K562 (cell line): ENCODE results near the gene CTSO. TPM values are rescaled to one million over a fixed set of nuclear protein-coding genes. Genes with fewer than 3 reads are reported as not detected.

Experiments
- ATAC-seq: fragments of 200-7000 bp; cut with Tn5 transposase; 3 replicates; pipeline ENCODE4 v1.9.1; 2020; ENCODE audit warnings: moderate library complexity
- BruUV-seq: library from RNA; stranded (reverse); fragments of 400-500 nt; replicated peaks from 2 replicates; lab custom pipeline; 2021; lab: Mats Ljungman, UMichigan
- CTCF ChIA-PET: fragments of 300-600 bp; formaldehyde crosslinking; extraction: SDS; loops from one replicate; lab custom pipeline; 2021; ENCODE audit warnings: low intra/inter-chr PET ratio; lab: Yijun Ruan, JAX
- POLR2A ChIA-PET: fragments of 300-600, 350-650 bp; sonication (Branson Sonifier 250); formaldehyde crosslinking; extraction: SDS; loops from one replicate; lab custom pipeline; 2021; ENCODE audit warnings: antibody characterized with exemption, inconsistent platforms; lab: Yijun Ruan, JAX
- DNase-seq, 4 experiments: peaks; one replicate each; pipeline versions ENCODE4 v3.0.0 to v3.0.0-alpha.2; 2011 to 2018; ENCODE audit warnings: low spot score in 3 of 4, mixed read lengths in 3 of 4; ENCODE audit errors: extremely low read depth in 1 of 4
- FAIRE-seq: peaks from 2 replicates; lab custom pipeline; 2011; peaks lifted over from hg19 to GRCh38; lab: Jason Lieb, UNC
- H2AFZ ChIP-seq: 2 replicates; pipeline ENCODE4 v1.6.0; 2011; ENCODE audit warnings: low read depth, low read length, control low read depth, inconsistent platforms
- H3K27ac ChIP-seq: fragments of 200-600 bp; 3 replicates; pipeline ENCODE4 v1.8.0; 2011; ENCODE audit warnings: low read depth, mild to moderate bottlenecking, control low read depth, inconsistent platforms, low read length, moderate library complexity, mixed read lengths; ENCODE audit errors: extremely low read depth
- H3K27me3 ChIP-seq, 2 experiments: fragments of 300-600 bp in 1 of 2; 2 replicates in 1 of 2; 3 replicates in 1 of 2; pipeline versions ENCODE4 v1.6.0 to v1.8.0; 2011; ENCODE audit warnings: inconsistent platforms in 2 of 2, low read length in 2 of 2, mild to moderate bottlenecking in 1 of 2, mixed read lengths in 1 of 2, moderate library complexity in 1 of 2; ENCODE audit not compliant: control insufficient read depth in 2 of 2, insufficient read depth in 2 of 2
- H3K36me3 ChIP-seq: fragments of 300-600 bp; 3 replicates; pipeline ENCODE4 v1.8.0; 2011; ENCODE audit warnings: mild to moderate bottlenecking, low read length, inconsistent platforms; ENCODE audit not compliant: control insufficient read depth, insufficient read depth
- H3K4me1 ChIP-seq, 2 experiments: fragments of 200-600 bp in 1 of 2; replicated peaks in 1 of 2; 2 replicates in 1 of 2; 3 replicates in 1 of 2; pipeline versions ENCODE4 v1.5.1 to v1.8.0; 2011; ENCODE audit warnings: inconsistent platforms in 2 of 2, low read length in 2 of 2, mild to moderate bottlenecking in 1 of 2, mixed read lengths in 1 of 2, moderate library complexity in 1 of 2; ENCODE audit not compliant: control insufficient read depth in 2 of 2, insufficient read depth in 2 of 2
- H3K4me2 ChIP-seq: 2 replicates; pipeline ENCODE4 v1.6.1; 2011; ENCODE audit warnings: low read length, control low read depth, inconsistent platforms, mixed read lengths; ENCODE audit not compliant: insufficient read depth
- H3K4me3 ChIP-seq: fragments of 200-600 bp; sonication (generic), shearing (Covaris generic); 2 replicates; pipeline ENCODE4 v1.5.1; 2016; ENCODE audit warnings: control low read depth, inconsistent platforms
- H3K79me2 ChIP-seq: fragments of 200-600 bp; 3 replicates; pipeline ENCODE4 v1.8.0; 2011; ENCODE audit warnings: low read length, inconsistent platforms; ENCODE audit not compliant: control insufficient read depth, insufficient read depth
- H3K9ac ChIP-seq, 2 experiments: 2 replicates each; pipeline versions ENCODE4 v1.6.0 to v1.6.1; 2011; ENCODE audit warnings: low read depth in 2 of 2, low read length in 2 of 2, control low read depth in 1 of 2, inconsistent platforms in 1 of 2, mild to moderate bottlenecking in 1 of 2, mixed read lengths in 1 of 2; ENCODE audit not compliant: insufficient read depth in 1 of 2
- H3K9me1 ChIP-seq: one replicate; pipeline ENCODE4 v1.6.0; 2011; ENCODE audit warnings: inconsistent platforms, mild to moderate bottlenecking, low read length, moderate library complexity; ENCODE audit not compliant: control insufficient read depth, insufficient read depth
- H3K9me3 ChIP-seq: replicated peaks from 2 replicates; pipeline ENCODE4 v1.5.1; 2011; ENCODE audit warnings: low read depth, low read length, inconsistent platforms; ENCODE audit not compliant: control insufficient read depth, insufficient read depth
- H4K20me1 ChIP-seq: replicated peaks from 2 replicates; pipeline ENCODE4 v1.6.1; 2011; ENCODE audit warnings: low read length, inconsistent platforms, mixed read lengths; ENCODE audit not compliant: control insufficient read depth, insufficient read depth
- ATF4 ChIP-seq: fragments of 450-650 bp; formaldehyde crosslinking; IDR thresholded peaks from 2 replicates; pipeline ENCODE4 v1.4.0; 2022; ENCODE audit warnings: mild to moderate bottlenecking, moderate library complexity
- FOSL1 ChIP-seq: fragments of 200-800 bp; sonication (Bioruptor generic); conservative IDR thresholded peaks from 2 replicates; pipeline ENCODE4 v1.6.1; 2016; ENCODE audit warnings: missing genetic modification characterization, missing compliant biosample characterization
- POLR2G ChIP-seq: fragments of 200-400 bp; formaldehyde crosslinking; IDR thresholded peaks from 2 replicates; pipeline ENCODE4 v1.6.1; 2017; ENCODE audit warnings: low read depth, mild to moderate bottlenecking, antibody characterized with exemption, low read length, moderate library complexity
- RBM34 ChIP-seq: fragments of 200-400 bp; formaldehyde crosslinking; IDR thresholded peaks from 2 replicates; pipeline ENCODE4 v1.6.1; 2018; ENCODE audit warnings: low read length, borderline replicate concordance; ENCODE audit not compliant: insufficient read depth
- TGIF2 ChIP-seq: sonication (generic); formaldehyde crosslinking; IDR thresholded peaks from 2 replicates; pipeline ENCODE4 v1.8.1; 2022; ENCODE audit warnings: mild to moderate bottlenecking, missing genetic modification reagents, moderate library complexity
- WGBS: fragments of 100-300 bp; shearing (Covaris generic); methylation state at CpG from one replicate; pipeline ENCODE4 v1.1.6; 2016; ENCODE audit warnings: low coverage, mixed read lengths; ENCODE audit not compliant: insufficient coverage; ENCODE audit errors: missing lambda C conversion rate; 5-methylcytosine and 5-hydroxymethylcytosine counted together
- in situ Hi-C: fragments of 300-500 bp; cut with MboI; formaldehyde crosslinking; loops from 4 replicates; pipeline ENCODE4 v1.15.0; 2018; ENCODE audit warnings: inconsistent platforms, mixed read lengths
- intact Hi-C: fragments of 100-400 bp; cut with micrococcal nuclease; formaldehyde crosslinking; loops from 2 replicates; pipeline ENCODE4 v1.14.2; 2022
- polyA plus RNA-seq, 8 experiments: library from polyadenylated mRNA; depleted of rRNA in 4 of 8; stranded (reverse) in 5 of 8; unstranded in 3 of 8; fragments of >200 nt; fragmentation: Nextera tagmentation in 2 of 8; fragmentation: Illumina TruSeq in 1 of 8; extraction: Ambion mirVana in 2 of 8; extraction: Trizol in 1 of 8; gene quantifications; 2 replicates each; pipeline versions ENCODE4 v1.2.1 to v1.2.3, GENCODE V29; 2011 to 2014; ENCODE audit warnings: inconsistent platforms in 1 of 8, missing spikeins in 1 of 8
- total RNA-seq, 7 experiments: library from RNA; depleted of rRNA in 6 of 7; stranded (reverse); fragments of >200 nt in 6 of 7; fragmentation: Illumina TruSeq in 2 of 7; extraction: Trizol in 2 of 7; gene quantifications; 2 replicates each; pipeline versions ENCODE4 v1.2.1 to v1.2.3, GENCODE V29; 2011 to 2021; ENCODE audit warnings: low replicate concordance in 1 of 7

CTSO gene
- total and polyA plus RNA-seq, 9 of the 15 experiments (the other 6 are each of a cell fraction or from before 2014, with no cell fraction given): 0.03 to 0.07 (median 0.04) TPM; not detected in 5

GRCh38 chr4:155911905-155912304 lies 41.8 kb downstream of the CTSO start:
- FAIRE-seq: no peak
- no peak overlapping the region for H3K4me3 ChIP-seq
- no peak overlapping the region for H3K9ac ChIP-seq
- no peak for ATAC-seq
- intact Hi-C loops (no loop called here), in situ Hi-C loops (no loop called here)
- H3K27ac ChIP-seq: no peak overlapping the region
- H3K36me3 ChIP-seq: no peaks in the 10 kb centered on the region
- no peak overlapping the region for H2AFZ ChIP-seq
- H3K79me2 ChIP-seq: no peaks in the 10 kb centered on the region
- no peaks in the 10 kb centered on the region for H3K9me3 ChIP-seq
- no peaks in the 10 kb centered on the region for H4K20me1 ChIP-seq
- 0% methylated on average over 1 of the region's 1 CpG for WGBS
- no peak overlapping the region for H3K4me2 ChIP-seq
- ChIA-PET POLR2A (no interaction called here), CTCF (no interaction called here)
- no TSS peak for BruUV-seq
- H3K4me1 ChIP-seq: no peaks in the 10 kb centered on the region
- no peaks in the 10 kb centered on the region for H3K27me3 ChIP-seq
- peak; percentile 56; the same call in 1 of the 2 replicates for TF ChIP-seq ATF4 (CRISPR knock-in tag)
- no peak for TF ChIP-seq TGIF2
- TF ChIP-seq RBM34: no peak
- TF ChIP-seq POLR2G: no peak
- 0 out of 2 replicates have a peak, but pooled peaks have one; percentile 20 for TF ChIP-seq FOSL1
- DNase-seq: no peak
- no peaks in the 10 kb centered on the region for H3K9me1 ChIP-seq
